GM23248 (cell line): ENCODE measurements around the gene FATE1.

ENCODE experiments used
- EZH2 ChIP-seq: fragments of 200-600 bp; sonication (generic); IDR thresholded peaks from 2 replicates; pipeline ENCODE4 v1.6.1; 2018; ENCODE audit warnings: antibody characterized with exemption, mild to moderate bottlenecking; ENCODE audit not compliant: insufficient read depth, poor library complexity, severe bottlenecking
- EZH2phosphoT487 ChIP-seq: fragments of 200-600 bp; sonication (generic); IDR thresholded peaks from 2 replicates; pipeline ENCODE4 v1.6.1; 2018; ENCODE audit warnings: antibody characterized with exemption, moderate library complexity, mild to moderate bottlenecking, low read depth; ENCODE audit not compliant: insufficient read depth

DNA sequence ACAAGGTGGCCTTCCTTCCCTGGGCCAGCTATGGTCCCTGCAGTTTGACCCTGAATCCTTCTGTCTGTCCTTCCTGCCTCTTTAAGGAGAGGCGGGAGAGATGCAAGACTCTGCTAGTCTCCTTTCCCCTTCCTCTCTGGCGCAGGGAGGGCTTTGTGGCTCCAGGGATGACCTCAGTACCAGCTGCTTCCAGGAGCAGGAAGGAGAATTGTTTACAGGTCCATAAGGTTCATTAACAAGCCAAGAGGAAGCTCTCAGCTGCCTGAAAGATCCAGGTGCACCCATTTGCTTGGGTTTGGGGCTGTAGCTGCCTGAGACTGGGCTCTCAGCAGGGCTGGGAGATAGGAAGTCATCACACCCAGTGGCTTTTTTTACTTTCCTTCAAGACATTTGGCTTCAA lies 4.0 kb upstream of the FATE1 start:
- TF ChIP-seq EZH2 (no peak), EZH2phosphoT487 (no peak)
